IMR-90 (cell line): Measurements from ENCODE around the gene PPM1H. TPM values are rescaled to one million over a fixed set of nuclear protein-coding genes. Genes with fewer than 3 reads are reported as not detected.

Experiments
- ATAC-seq: fragments of 200-7000 bp; cut with Tn5 transposase; 2 replicates; pipeline ENCODE4 v1.9.1; 2020; ENCODE audit warnings: low read depth, mild to moderate bottlenecking, moderate library complexity
- BruUV-seq: library from RNA; stranded (reverse); fragments of 400-500 nt; replicated peaks from 2 replicates; lab custom pipeline; 2021; lab: Mats Ljungman, UMichigan
- CTCF ChIA-PET: fragments of 300-600 bp; formaldehyde crosslinking; extraction: SDS; loops from one replicate; lab custom pipeline; 2021; ENCODE audit warnings: antibody characterized with exemption; lab: Yijun Ruan, JAX
- POLR2A ChIA-PET: fragments of 300-600 bp; sonication (Branson Sonifier 250); formaldehyde crosslinking; loops from one replicate; lab custom pipeline; 2022; ENCODE audit warnings: antibody characterized with exemption; ENCODE audit not compliant: unreplicated experiment; lab: Charles Lee
- DNase-seq: peaks from one replicate; pipeline ENCODE4 v3.0.0; 2013
- H2AFZ ChIP-seq: replicated peaks from 2 replicates; pipeline ENCODE3; 2013; ENCODE audit warnings: low read length, mild to moderate bottlenecking; ENCODE audit not compliant: poor library complexity
- H2AK5ac ChIP-seq: 2 replicates; pipeline ENCODE4 v1.6.1; 2013; ENCODE audit warnings: low read depth, low read length, inconsistent platforms
- H2AK9ac ChIP-seq: replicated peaks from 2 replicates; pipeline ENCODE3; 2013; ENCODE audit warnings: mild to moderate bottlenecking, low read depth, low read length, moderate library complexity; ENCODE audit not compliant: poor library complexity
- H2BK120ac ChIP-seq: 2 replicates; pipeline ENCODE4 v1.6.1; 2013; ENCODE audit warnings: low read depth, low read length, inconsistent platforms
- H2BK15ac ChIP-seq: 3 replicates; pipeline ENCODE4 v1.6.1; 2013; ENCODE audit warnings: low read depth, low read length, inconsistent platforms
- H2BK20ac ChIP-seq: 2 replicates; pipeline ENCODE4 v1.6.1; 2013; ENCODE audit warnings: low read depth, mild to moderate bottlenecking, inconsistent platforms, low read length, moderate library complexity
- H2BK5ac ChIP-seq: 2 replicates; pipeline ENCODE4 v1.6.1; 2013; ENCODE audit warnings: mild to moderate bottlenecking, low read depth, low read length, inconsistent platforms; ENCODE audit not compliant: poor library complexity, severe bottlenecking
- H3K14ac ChIP-seq: replicated peaks from 2 replicates; pipeline ENCODE4 v1.6.1; 2013; ENCODE audit warnings: low read depth, low read length, inconsistent platforms
- H3K18ac ChIP-seq: 2 replicates; pipeline ENCODE4 v1.6.1; 2013; ENCODE audit warnings: low read depth, low read length, control low read depth
- H3K23ac ChIP-seq: 2 replicates; pipeline ENCODE4 v1.6.1; 2013; ENCODE audit warnings: low read depth, low read length, inconsistent platforms
- H3K27ac ChIP-seq: 2 replicates; pipeline ENCODE4 v1.5.1; 2013; ENCODE audit warnings: mild to moderate bottlenecking, control low read depth, low read length; ENCODE audit not compliant: insufficient read depth
- H3K27me3 ChIP-seq: 2 replicates; pipeline ENCODE4 v1.6.1; 2013; ENCODE audit warnings: low read length; ENCODE audit not compliant: control insufficient read depth, insufficient read depth
- H3K36me3 ChIP-seq: 2 replicates; pipeline ENCODE4 v1.6.1; 2013; ENCODE audit warnings: low read length, mixed read lengths; ENCODE audit not compliant: control insufficient read depth, insufficient read depth
- H3K4ac ChIP-seq: 2 replicates; pipeline ENCODE4 v1.6.1; 2013; ENCODE audit warnings: low read depth, low read length, inconsistent platforms
- H3K4me1 ChIP-seq: 2 replicates; pipeline ENCODE4 v1.6.1; 2013; ENCODE audit warnings: low read length, mixed read lengths; ENCODE audit not compliant: control insufficient read depth, insufficient read depth
- H3K4me2 ChIP-seq: 2 replicates; pipeline ENCODE4 v1.6.1; 2013; ENCODE audit warnings: low read depth, mild to moderate bottlenecking, control low read depth, low read length, moderate library complexity
- H3K4me3 ChIP-seq: 2 replicates; pipeline ENCODE4 v1.5.1; 2013; ENCODE audit warnings: low read depth, mild to moderate bottlenecking, control low read depth, low read length, moderate library complexity; ENCODE audit not compliant: insufficient read depth
- H3K56ac ChIP-seq: 2 replicates; pipeline ENCODE4 v1.6.1; 2013; ENCODE audit warnings: low read length, inconsistent platforms; ENCODE audit not compliant: insufficient read depth; ENCODE audit errors: extremely low read depth
- H3K79me1 ChIP-seq, 2 experiments: 2 replicates each; pipeline ENCODE4 v1.6.1; 2013; ENCODE audit warnings: low read length in 2 of 2, inconsistent platforms in 1 of 2, low read depth in 1 of 2
- H3K9ac ChIP-seq: 2 replicates; pipeline ENCODE4 v1.6.1; 2013; ENCODE audit warnings: low read depth, low read length, control low read depth
- H3K9me1 ChIP-seq: 2 replicates; pipeline ENCODE4 v1.6.1; 2013; ENCODE audit warnings: low read length, inconsistent platforms; ENCODE audit not compliant: insufficient read depth
- H3K9me3 ChIP-seq: 2 replicates; pipeline ENCODE4 v1.6.1; 2013; ENCODE audit warnings: low read length; ENCODE audit not compliant: control insufficient read depth, insufficient read depth
- H4K20me1 ChIP-seq: 2 replicates; pipeline ENCODE4 v1.6.1; 2013; ENCODE audit warnings: low read length, inconsistent platforms; ENCODE audit not compliant: insufficient read depth
- H4K5ac ChIP-seq: 2 replicates; pipeline ENCODE4 v1.6.1; 2013; ENCODE audit warnings: mild to moderate bottlenecking, low read depth, low read length, control low read depth
- H4K8ac ChIP-seq, 2 experiments: 2 replicates each; pipeline ENCODE4 v1.6.1; 2013; ENCODE audit warnings: low read depth in 2 of 2, low read length in 2 of 2, control low read depth in 1 of 2, inconsistent platforms in 1 of 2
- H4K91ac ChIP-seq: 2 replicates; pipeline ENCODE4 v1.6.1; 2013; ENCODE audit warnings: low read depth, low read length, inconsistent platforms; ENCODE audit not compliant: insufficient read depth
- BHLHE40 ChIP-seq: fragments of 150-350 bp; IDR thresholded peaks from 2 replicates; pipeline ENCODE4 v1.6.1; 2016; ENCODE audit warnings: mild to moderate bottlenecking, low read depth, low read length
- CEBPB ChIP-seq: IDR thresholded peaks from 2 replicates; pipeline ENCODE4 v1.6.1; 2012; ENCODE audit warnings: low read depth, low read length, improper control_type of control experiment
- CHD1 ChIP-seq: IDR thresholded peaks from 2 replicates; pipeline ENCODE4 v1.6.1; 2012; ENCODE audit warnings: low read depth, low read length, improper control_type of control experiment
- CTCF ChIP-seq: conservative IDR thresholded peaks from 2 replicates; pipeline ENCODE4 v1.5.1; 2012; ENCODE audit warnings: mild to moderate bottlenecking, low read depth, low read length, improper control_type of control experiment
- ELK1 ChIP-seq: fragments of 150-350 bp; IDR thresholded peaks from 2 replicates; pipeline ENCODE4 v1.6.1; 2016; ENCODE audit warnings: low read depth, mild to moderate bottlenecking, low read length, moderate library complexity, borderline replicate concordance
- FOS ChIP-seq: fragments of 150-350 bp; IDR thresholded peaks from 2 replicates; pipeline ENCODE4 v1.6.1; 2016; ENCODE audit warnings: low read depth, low read length
- MAFK ChIP-seq: IDR thresholded peaks from 2 replicates; pipeline ENCODE4 v1.6.1; 2012; ENCODE audit warnings: low read depth, low read length, improper control_type of control experiment
- MAZ ChIP-seq: IDR thresholded peaks from 2 replicates; pipeline ENCODE4 v1.6.1; 2012; ENCODE audit warnings: low read depth, mild to moderate bottlenecking, low read length, improper control_type of control experiment, moderate library complexity, borderline replicate concordance
- MXI1 ChIP-seq: IDR thresholded peaks from 2 replicates; pipeline ENCODE4 v1.6.1; 2012; ENCODE audit warnings: low read depth, mild to moderate bottlenecking, low read length, moderate library complexity, borderline replicate concordance
- NFE2L2 ChIP-seq: fragments of 150-350 bp; IDR thresholded peaks from 2 replicates; pipeline ENCODE4 v1.6.1; 2016; ENCODE audit warnings: low read depth, mild to moderate bottlenecking, low read length
- POLR2A ChIP-seq: IDR thresholded peaks from 2 replicates; pipeline ENCODE4 v1.6.1; 2012; ENCODE audit warnings: mild to moderate bottlenecking, low read depth, low read length
- RAD21 ChIP-seq: IDR thresholded peaks from 2 replicates; pipeline ENCODE4 v1.6.1; 2012; ENCODE audit warnings: low read length, improper control_type of control experiment
- RCOR1 ChIP-seq: IDR thresholded peaks from 2 replicates; pipeline ENCODE4 v1.6.1; 2012; ENCODE audit warnings: mild to moderate bottlenecking, low read length, improper control_type of control experiment; ENCODE audit not compliant: insufficient replicate concordance
- RFX5 ChIP-seq: IDR thresholded peaks from 2 replicates; pipeline ENCODE4 v1.8.0; 2012; ENCODE audit warnings: low read depth, mild to moderate bottlenecking, low read length, moderate library complexity
- SMC3 ChIP-seq: fragments of 150-350 bp; IDR thresholded peaks from 2 replicates; pipeline ENCODE4 v1.6.1; 2016; ENCODE audit warnings: low read depth, mild to moderate bottlenecking, antibody characterized with exemption, low read length, moderate library complexity
- USF2 ChIP-seq: fragments of 150-350 bp; IDR thresholded peaks from 2 replicates; pipeline ENCODE4 v1.6.1; 2017; ENCODE audit warnings: mild to moderate bottlenecking, antibody characterized with exemption, low read length, low read depth
- WGBS, 2 experiments: methylation state at CpG; one replicate each; pipeline versions ENCODE4 v1.1.5 to v1.1.7; 2013; ENCODE audit warnings: missing lambda C conversion rate in 2 of 2; ENCODE audit not compliant: insufficient read length in 1 of 2; ENCODE audit errors: extremely low coverage in 2 of 2; 5-methylcytosine and 5-hydroxymethylcytosine counted together
- dilution Hi-C: fragments of 300-500 bp; cut with HindIII; formaldehyde crosslinking; loops from one replicate; pipeline ENCODE4 v1.14.3; 2018; ENCODE audit warnings: low sequenced_read_pairs; ENCODE audit not compliant: unreplicated experiment
- in situ Hi-C: fragments of 300-500 bp; cut with MboI; formaldehyde crosslinking; loops from 3 replicates; pipeline ENCODE4 v1.14.3; 2019; ENCODE audit warnings: low sequenced_read_pairs, inconsistent platforms, mixed read lengths
- intact Hi-C: fragments of 100-400 bp; cut with micrococcal nuclease; formaldehyde crosslinking; loops from 2 replicates; pipeline ENCODE4 v1.10.0; 2022
- polyA plus RNA-seq, 3 experiments: library from polyadenylated mRNA; depleted of rRNA; stranded (reverse); fragments of >200 nt; gene quantifications; 2 replicates each; pipeline ENCODE4 v1.2.3, GENCODE V29; 2012; ENCODE audit warnings: low replicate concordance in 1 of 3
- total RNA-seq: library from RNA; depleted of rRNA; stranded (reverse); fragments of >200 nt; gene quantifications from 2 replicates; pipeline ENCODE4 v1.2.3, GENCODE V29; 2012

The PPM1H gene
- total and polyA plus RNA-seq, 2 of the 4 experiments (the other 2 are of a cell fraction), result 0.14 to 0.18 TPM

GRCh38 chr12:62801796-62802195 is 133.2 kb downstream of the PPM1H start:
- no peak overlapping the region for H3K4ac ChIP-seq
- H2AK5ac ChIP-seq, result no peak overlapping the region
- H3K18ac ChIP-seq, result no peak overlapping the region
- H4K20me1 ChIP-seq, result no peaks in the 10 kb centered on the region
- H3K9ac ChIP-seq, result no peak overlapping the region
- H3K79me1 ChIP-seq, result no peaks in the 10 kb centered on the region
- dilution Hi-C loops, result no loop called here
- no peak overlapping the region for H3K14ac ChIP-seq
- no peak overlapping the region for H2AK9ac ChIP-seq
- ChIA-PET CTCF (no interaction called here), POLR2A (no interaction called here)
- no peak overlapping the region for H3K4me2 ChIP-seq
- BruUV-seq, result no TSS peak
- TF ChIP-seq BHLHE40, result no peak
- no peak for TF ChIP-seq MAZ
- TF ChIP-seq MXI1, result no peak
- no peak for TF ChIP-seq SMC3
- TF ChIP-seq FOS, result no peak
- no peak for TF ChIP-seq RCOR1
- TF ChIP-seq RAD21, result no peak
- no peak for TF ChIP-seq MAFK
- TF ChIP-seq USF2, result no peak
- no peak for TF ChIP-seq NFE2L2
- TF ChIP-seq POLR2A, result no peak
- no peak for TF ChIP-seq CTCF
- TF ChIP-seq CHD1, result no peak
- TF ChIP-seq RFX5, result no peak
- no peak for TF ChIP-seq ELK1
- no peak for TF ChIP-seq CEBPB
- H2BK15ac ChIP-seq, result no peak overlapping the region
- no peak overlapping the region for H4K91ac ChIP-seq
- no peak for DNase-seq
- H3K23ac ChIP-seq, result no peak overlapping the region
- H4K5ac ChIP-seq, result no peak overlapping the region
- no peak overlapping the region for H2BK20ac ChIP-seq
- in situ Hi-C loops, result no loop called here
- H3K56ac ChIP-seq, result no peak overlapping the region
- H2BK120ac ChIP-seq, result no peak overlapping the region
- H3K9me3 ChIP-seq, result no peaks in the 10 kb centered on the region
- intact Hi-C loops, result no loop called here
- ATAC-seq, result no peak
- no peak overlapping the region for H2AFZ ChIP-seq
- H3K36me3 ChIP-seq, result no peaks in the 10 kb centered on the region
- H2BK5ac ChIP-seq, result no peak overlapping the region
- H3K9me1 ChIP-seq, result no peaks in the 10 kb centered on the region
- H3K27me3 ChIP-seq, result peaks cover 5% of the 10 kb centered on the region
- H3K27ac ChIP-seq, result no peak overlapping the region
- H4K8ac ChIP-seq, result no peak overlapping the region
- H3K4me1 ChIP-seq, result no peaks in the 10 kb centered on the region
- 93% methylated on average over 25 of the region's 28 CpGs; no CpG with 5 or more reads in 1 of the 2 experiments for WGBS, 2 experiments
- H3K4me3 ChIP-seq, result no peak overlapping the region
